Colonic mucosa (tissue), 4 donors: ENCODE measurements around the gene PTPDC1. TPM values are rescaled to one million over a fixed set of nuclear protein-coding genes. Genes with fewer than 3 reads are reported as not detected.

Experiments
- DNase-seq: peaks from one replicate; pipeline ENCODE4 v3.0.0-alpha.2; 2020
- H3K27ac ChIP-seq: fragments of 200-600 bp; one replicate; pipeline ENCODE4 v1.8.0; 2021
- H3K27me3 ChIP-seq: fragments of 200-600 bp; one replicate; pipeline ENCODE4 v1.8.0; 2021
- H3K36me3 ChIP-seq: fragments of 200-600 bp; one replicate; pipeline ENCODE4 v1.8.0; 2021
- H3K4me1 ChIP-seq: fragments of 200-600 bp; one replicate; pipeline ENCODE4 v1.8.0; 2021; ENCODE audit warnings: mild to moderate bottlenecking
- H3K4me3 ChIP-seq: fragments of 200-600 bp; one replicate; pipeline ENCODE4 v1.8.0; 2021
- H3K9ac ChIP-seq, 2 donors: one replicate each; pipeline ENCODE4 v1.7.0; 2013; ENCODE audit warnings: control low read depth in 2 of 2, low read depth in 2 of 2, low read length in 2 of 2
- H3K9me3 ChIP-seq: fragments of 200-600 bp; one replicate; pipeline ENCODE4 v1.8.0; 2021
- CTCF ChIP-seq: fragments of 200-600 bp; IDR thresholded peaks from one replicate; pipeline ENCODE4 v1.8.0; 2022; ENCODE audit warnings: antibody characterized with exemption, mild to moderate bottlenecking
- intact Hi-C: fragments of 100-400 bp; cut with DNase I; formaldehyde crosslinking; loops from one replicate; pipeline ENCODE4 v1.14.1; 2022
- total RNA-seq, 2 donors: library from RNA; stranded (reverse); fragmentation: NEBNext Ultra II Directional in 1 of 2; extraction: Animal tissue kit (Norgen Biotek cat#: 25700) in 1 of 2; gene quantifications; one replicate each; pipeline ENCODE4 v1.2.1, GENCODE V29; 2021
- donor health status: healthy.
- donor health status: DM: no; HTN: no; CAD: no.
- donor health status: DM: no; HTN: no; CAD: no.

PTPDC1 gene
- total RNA-seq, 2 donors from 2014 or later: 5.4 TPM

DNA sequence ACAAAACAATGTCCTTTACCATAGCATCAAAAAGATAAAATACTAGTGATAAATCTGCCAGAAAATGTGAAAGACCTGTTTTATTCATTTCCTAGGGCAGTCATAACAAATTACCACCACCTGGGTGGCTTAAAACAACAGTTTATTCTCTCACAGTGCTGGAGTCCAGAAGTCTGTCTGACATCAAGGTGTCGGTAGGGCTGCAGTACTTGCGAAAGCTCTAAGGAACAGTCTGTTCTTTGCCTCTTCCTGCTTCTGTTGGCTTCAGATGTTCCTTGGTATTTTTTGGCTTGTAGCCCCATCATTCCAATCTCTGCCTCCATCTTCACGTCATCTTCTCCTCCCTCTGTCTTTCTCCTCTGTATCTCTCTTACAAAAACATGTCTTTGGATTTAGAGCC is 51.0 kb downstream of the PTPDC1 start:
- Histone ChIP-seq H3K27ac (no peak overlapping the region), H3K9ac (no peak overlapping the region), H3K4me1 (no peaks in the 10 kb centered on the region), H3K36me3 (no peaks in the 10 kb centered on the region), H3K9me3 (no peaks in the 10 kb centered on the region), H3K27me3 (no peaks in the 10 kb centered on the region), H3K4me3 (no peak overlapping the region)
- no peak for TF ChIP-seq CTCF
- intact Hi-C loops: no loop called here
- DNase-seq: no peak

- H3K27me3 ChIP-seq: no peaks in the 10 kb centered on the region
- H3K9ac ChIP-seq: peak overlapping the region in 1 of 2 donors; percentile 30
- peak overlapping the region; percentile 31 for H3K27ac ChIP-seq
- no peak for TF ChIP-seq CTCF
- intact Hi-C loops: no loop called here
- peak; percentile 46 for DNase-seq
- no peak overlapping the region for H3K4me3 ChIP-seq
- H3K36me3 ChIP-seq: no peaks in the 10 kb centered on the region
- no peaks in the 10 kb centered on the region for H3K9me3 ChIP-seq
- no peaks in the 10 kb centered on the region for H3K4me1 ChIP-seq
These were observed 55.6 kb downstream of the PTPDC1 start for GRCh38 chr9:94139672-94140417.

DNA sequence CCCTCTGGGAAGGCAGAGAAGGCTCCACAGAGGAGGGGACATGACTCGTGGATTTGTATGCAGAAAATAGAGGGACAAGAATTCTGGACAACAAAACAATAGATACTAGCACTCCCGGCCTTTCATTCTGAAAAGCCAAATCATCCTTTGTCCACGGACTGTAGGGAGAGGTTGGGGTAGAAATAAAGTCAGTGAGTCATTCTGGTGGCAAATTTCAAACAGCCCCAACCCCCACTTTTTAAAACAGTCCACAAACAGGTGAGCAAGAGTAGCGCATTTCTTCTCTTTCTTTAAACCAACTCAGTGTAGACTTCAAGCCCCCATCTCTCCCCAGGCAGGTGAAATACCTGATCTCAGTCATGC is 56.1 kb downstream of the PTPDC1 start:
- no peak for TF ChIP-seq CTCF
- no peaks in the 10 kb centered on the region for H3K27me3 ChIP-seq
- H3K4me1 ChIP-seq: no peaks in the 10 kb centered on the region
- H3K9ac ChIP-seq: peak overlapping the region in 1 of 2 donors; percentile 30
- no peaks in the 10 kb centered on the region for H3K36me3 ChIP-seq
- no peak overlapping the region for H3K4me3 ChIP-seq
- intact Hi-C loops: no loop called here
- H3K9me3 ChIP-seq: no peaks in the 10 kb centered on the region
- peak overlapping the region; percentile 31 for H3K27ac ChIP-seq
- no peak for DNase-seq

- Histone ChIP-seq H3K27ac (peak overlapping the region; percentile 17), H3K9ac (no peak overlapping the region), H3K36me3 (no peaks in the 10 kb centered on the region), H3K9me3 (no peaks in the 10 kb centered on the region), H3K4me3 (no peak overlapping the region), H3K4me1 (no peaks in the 10 kb centered on the region), H3K27me3 (no peaks in the 10 kb centered on the region)
- intact Hi-C loops: no loop called here
- DNase-seq: no peak
- no peak for TF ChIP-seq CTCF
These were observed 56.8 kb downstream of the PTPDC1 start for GRCh38 chr9:94140791-94141790.

DNA sequence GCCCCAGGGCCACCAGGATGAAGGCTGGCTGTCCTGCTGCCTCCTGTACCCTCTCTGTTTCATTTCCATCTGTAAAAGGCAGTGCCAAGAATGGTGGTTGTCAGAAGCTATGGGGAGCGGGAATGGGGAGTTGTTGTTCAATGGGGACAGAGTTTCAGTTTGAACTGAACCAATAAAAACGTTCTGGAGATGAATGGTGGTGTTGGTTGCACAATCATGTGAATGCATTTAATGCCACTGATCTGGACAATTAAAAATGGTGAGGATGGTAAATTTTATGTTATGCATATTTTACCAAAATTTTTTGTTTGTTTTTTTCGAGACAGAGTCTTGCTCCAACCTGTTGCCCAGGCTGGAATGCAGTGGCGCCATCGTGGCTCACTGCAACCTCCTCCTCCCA is 58.1 kb downstream of the PTPDC1 start:
- intact Hi-C loops: no loop called here
- H3K27ac ChIP-seq: no peak overlapping the region
- H3K27me3 ChIP-seq: no peaks in the 10 kb centered on the region
- no peak for TF ChIP-seq CTCF
- H3K9me3 ChIP-seq: no peaks in the 10 kb centered on the region
- no peak overlapping the region for H3K4me3 ChIP-seq
- H3K9ac ChIP-seq: no peak overlapping the region
- no peak for DNase-seq
- H3K4me1 ChIP-seq: no peaks in the 10 kb centered on the region
- H3K36me3 ChIP-seq: no peaks in the 10 kb centered on the region
